Inflammatory macrophage treated with lipopolysaccharide for 1 hour (primary cell): ENCODE data around the gene UBE2S.
A peak's percentile ranks its signal among the peaks of the same experiment; 100 is the strongest.
"Not testable (repeated sequence)": the region's sequence is repeated elsewhere in the genome, so short reads cannot be mapped to it uniquely, and the experiment has no call there.

Source experiments
- DNase-seq, 2 donors: peaks; one replicate each; pipeline ENCODE4 v3.0.0-alpha.2; 2020 to 2022

UBE2S gene

GRCh38 chr19:55407550-55407799 is at the start of gene UBE2S:
Gene UBE2S, minus strand, starts transcription at chr19:55407788. Its CDS starts 199 bp downstream, at chr19:55407589.
- DNase-seq: not testable (repeated sequence)

- no peak for DNase-seq
Measured at GRCh38 chr19:55456347-55456746, 48.8 kb upstream of the UBE2S start.

GRCh38 chr19:55455576-55456235 is 48.1 kb upstream of the UBE2S start:
- DNase-seq: no peak

DNA sequence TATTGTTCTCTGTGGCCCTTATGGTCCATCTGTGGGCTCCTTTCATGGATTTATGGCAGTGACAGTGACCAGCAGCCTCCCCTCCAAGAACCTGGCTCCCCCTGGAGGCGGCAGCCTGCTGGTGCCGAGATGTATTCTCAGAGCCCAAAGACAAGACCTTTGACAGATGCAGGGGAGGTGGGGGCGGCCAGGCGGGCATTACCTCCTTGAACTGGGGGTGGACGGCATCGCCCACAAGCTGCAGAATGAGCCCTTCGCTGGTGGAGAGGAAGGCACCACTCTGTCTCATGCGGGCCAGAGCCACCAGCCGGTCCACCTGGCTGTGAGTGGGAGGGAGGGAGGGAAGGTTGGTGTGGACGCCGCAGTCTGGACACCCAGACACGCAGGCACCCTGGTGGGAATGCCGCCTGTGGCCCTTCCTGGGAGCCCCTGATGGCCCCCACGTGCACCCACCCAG is 47.2 kb upstream of the UBE2S start:
- DNase-seq: peak in 1 of 2 donors; percentile 62

DNA sequence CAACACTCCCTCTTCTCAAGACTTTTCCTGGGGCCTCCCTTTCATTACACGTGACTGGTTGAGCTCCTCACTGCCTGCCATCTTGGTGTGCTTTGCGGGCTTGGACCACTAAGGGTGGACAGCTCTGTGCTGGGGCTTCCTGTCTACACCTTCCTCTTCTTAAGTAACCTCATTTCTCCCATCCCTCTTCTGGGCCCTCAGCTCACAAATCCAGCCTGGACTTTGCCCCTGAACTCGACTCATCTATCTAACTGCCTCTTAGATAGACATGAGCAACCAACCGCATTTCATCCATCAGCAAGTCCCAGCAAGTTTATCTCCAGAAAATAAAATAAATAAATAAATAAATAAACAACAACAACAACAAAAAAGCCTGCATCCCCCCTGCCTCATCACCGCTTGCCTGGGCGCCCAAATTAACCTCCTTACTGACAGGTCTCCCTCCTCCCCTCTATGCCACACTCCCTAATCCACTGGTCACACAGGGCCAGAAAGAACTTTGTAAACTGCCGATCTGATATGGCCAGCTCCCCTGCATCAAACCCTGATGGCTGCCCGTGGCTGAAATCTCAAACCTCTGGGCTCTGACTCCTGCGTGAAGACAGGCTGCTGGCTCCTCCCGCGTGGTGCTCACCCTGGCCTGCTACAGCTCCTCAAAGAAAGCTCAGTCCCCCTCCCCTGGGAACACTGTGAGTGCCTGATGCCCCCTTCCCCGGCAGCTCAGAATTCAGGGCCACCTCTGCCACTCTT is 46.1 kb upstream of the UBE2S start:
- no peak for DNase-seq

GRCh38 chr19:55452749-55453346 is 45.3 kb upstream of the UBE2S start:
- DNase-seq: peak; percentile 35 to 50

DNA sequence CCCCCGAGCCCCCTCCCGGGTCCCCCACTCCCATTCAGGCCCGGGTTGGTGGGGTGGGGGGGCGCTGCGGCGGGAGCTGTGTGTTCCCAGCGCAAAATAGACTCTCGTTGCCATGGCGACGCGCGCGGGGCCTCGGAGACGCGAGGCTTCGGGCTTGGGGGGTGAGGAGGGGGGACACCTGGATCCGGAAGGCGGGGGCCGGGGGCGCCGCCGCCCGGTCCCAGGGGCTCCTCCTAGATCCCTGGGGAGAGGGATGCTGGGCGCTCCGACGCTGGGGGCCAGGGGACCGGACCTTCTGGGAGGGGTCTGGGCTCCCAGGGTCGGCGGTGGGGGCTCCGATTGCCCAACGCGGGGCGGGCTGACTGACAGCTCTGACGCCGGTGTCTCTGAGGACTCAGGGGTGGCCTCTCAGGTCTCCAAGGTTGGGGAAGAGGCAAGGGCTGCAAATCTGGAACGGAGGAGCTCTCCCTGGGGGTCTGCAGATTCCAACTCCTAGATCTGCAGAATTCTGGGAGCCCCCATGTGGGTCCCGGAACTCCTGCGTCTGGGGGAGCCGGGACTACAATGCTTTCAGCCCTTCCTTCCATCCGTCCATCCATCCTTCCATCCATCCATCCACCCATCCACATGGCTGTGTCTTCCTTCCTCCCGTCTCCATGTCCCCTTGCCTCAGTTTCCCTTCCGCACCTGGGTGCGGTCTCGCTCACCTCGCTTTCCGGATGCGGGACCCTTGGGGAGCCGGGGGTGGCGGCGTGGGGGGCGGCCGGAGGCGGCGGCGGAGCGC is 44.6 kb upstream of the UBE2S start:
- no peak for DNase-seq

GRCh38 chr19:55451163-55451964 is 43.8 kb upstream of the UBE2S start:
- DNase-seq: no peak

- no peak for DNase-seq
Measured at GRCh38 chr19:55449469-55449868, 41.9 kb upstream of the UBE2S start.

DNA sequence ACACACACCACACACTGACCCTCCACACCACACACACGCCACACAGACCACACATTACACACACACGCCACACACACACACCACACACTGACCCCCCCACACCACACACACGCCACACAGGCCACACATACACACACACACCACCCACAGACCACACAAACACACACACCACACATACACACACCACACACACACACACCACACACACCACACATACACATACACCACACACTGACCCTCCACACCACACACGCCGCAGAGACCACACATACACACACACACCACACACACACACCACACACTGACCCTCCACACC is 40.5 kb upstream of the UBE2S start:
- DNase-seq: not testable (repeated sequence)

DNA sequence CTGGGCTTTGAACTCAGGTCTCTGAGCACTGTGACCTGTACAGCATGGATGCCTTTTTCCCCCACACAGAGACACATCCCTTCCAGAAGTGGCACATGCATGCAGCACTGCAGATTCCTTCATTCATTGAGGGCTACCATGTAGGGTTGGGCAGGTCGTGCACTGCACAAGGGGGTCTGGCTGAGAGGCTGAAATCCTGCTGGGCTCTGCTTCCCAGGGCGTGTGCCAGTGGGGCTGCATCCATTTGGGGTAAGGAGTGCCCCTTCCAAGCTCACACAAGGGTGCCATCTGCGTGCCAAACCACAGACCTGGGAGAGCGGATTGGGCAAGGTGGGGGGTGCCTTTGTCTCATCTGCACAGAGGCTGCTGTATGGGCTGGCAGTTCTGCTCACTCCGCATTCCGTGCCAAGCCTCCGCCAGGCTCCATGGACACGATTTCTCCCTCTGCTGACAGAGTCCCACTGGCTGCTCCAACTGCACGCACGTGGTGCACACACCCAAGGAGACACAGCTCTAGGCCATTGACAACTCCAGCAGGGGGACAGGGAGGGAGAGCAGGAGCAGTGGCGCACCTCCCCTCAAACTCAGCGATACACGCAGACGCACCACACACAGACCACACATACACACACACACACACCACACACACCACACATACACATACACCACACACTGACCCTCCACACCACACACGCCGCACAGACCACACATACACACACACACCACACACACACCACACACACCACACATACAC is 40.0 kb upstream of the UBE2S start:
- DNase-seq: no peak

DNA sequence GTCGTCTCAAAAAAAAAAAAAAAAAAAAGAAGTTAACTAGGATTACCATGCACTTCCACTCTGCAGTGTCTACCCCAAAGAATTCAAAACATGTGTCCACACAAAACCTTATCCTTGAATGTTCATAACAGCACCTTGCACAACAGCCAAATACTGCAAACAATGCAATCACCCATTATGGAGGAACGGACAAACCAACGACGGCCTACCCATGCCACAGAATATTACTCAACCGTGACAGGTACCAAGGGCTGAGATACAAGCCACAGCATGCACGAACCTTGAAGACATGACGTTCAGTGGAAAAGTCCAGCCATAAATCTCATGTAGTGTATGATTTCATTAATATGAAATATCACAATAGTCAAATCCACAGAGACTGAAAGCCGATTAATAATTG is 38.5 kb upstream of the UBE2S start:
- no peak for DNase-seq

DNA sequence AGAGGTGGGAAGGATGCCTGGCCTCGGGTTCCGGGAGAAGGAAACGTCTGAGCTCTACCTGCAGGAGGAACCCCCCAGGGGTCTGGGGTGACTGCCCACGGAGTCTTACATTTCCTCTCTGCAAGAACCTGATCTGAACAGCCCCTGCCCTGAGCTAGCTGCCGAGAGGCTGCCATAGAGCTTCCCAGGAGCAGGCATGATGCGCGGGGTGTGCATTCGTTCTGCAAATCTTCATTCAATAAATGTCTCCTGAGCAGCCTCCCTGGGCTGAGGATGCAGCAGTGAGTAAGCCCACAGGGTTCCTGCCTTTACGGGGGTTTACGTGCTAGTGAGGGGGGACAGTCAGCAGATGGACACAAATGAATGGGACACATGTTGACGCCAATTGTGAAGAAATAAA is 37.1 kb upstream of the UBE2S start:
- no peak for DNase-seq

GRCh38 chr19:55443824-55444480 is 36.4 kb upstream of the UBE2S start:
- no peak for DNase-seq

GRCh38 chr19:55443045-55443823 is 35.6 kb upstream of the UBE2S start, which contains the start of gene SHISA7:
Gene SHISA7, minus strand, starts transcription at chr19:55443300. Its CDS starts 437 bp downstream, at chr19:55442863.
- no peak for DNase-seq

DNA sequence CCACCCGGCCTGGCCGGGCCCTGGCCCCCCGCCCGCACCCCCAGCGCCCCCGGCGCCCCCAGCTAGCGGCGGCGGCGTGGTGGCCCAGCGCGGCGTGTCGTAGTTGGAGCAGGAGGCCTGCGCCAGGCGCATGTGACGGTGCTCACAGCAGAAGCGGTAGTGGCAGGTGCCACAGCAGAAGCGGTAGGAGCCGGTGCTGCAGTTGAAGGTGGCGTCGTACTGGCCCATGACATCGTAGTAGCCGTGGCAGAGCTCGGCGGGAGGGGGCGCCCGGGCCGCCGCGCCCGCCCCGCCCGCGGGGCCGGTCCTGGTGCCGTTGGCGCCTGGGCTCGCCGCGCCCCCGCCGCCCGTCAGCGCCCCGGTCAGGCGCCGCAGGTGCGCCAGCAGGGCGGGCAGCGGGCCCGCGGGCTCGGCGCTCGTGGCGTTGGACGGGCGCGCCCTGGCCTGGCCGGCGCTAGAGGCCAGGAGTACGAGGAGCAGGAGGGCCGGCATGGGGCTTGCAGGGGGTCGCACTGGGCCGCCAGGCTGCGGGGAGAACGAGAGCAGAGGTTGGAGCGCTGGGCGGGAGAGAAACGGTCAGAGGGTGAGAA is 34.9 kb upstream of the UBE2S start:
- no peak for DNase-seq

- no peak for DNase-seq
Measured at GRCh38 chr19:55441692-55442321, 34.2 kb upstream of the UBE2S start.

- peak; percentile 37 to 51 for DNase-seq
Measured at GRCh38 chr19:55441319-55441691, 33.7 kb upstream of the UBE2S start.

GRCh38 chr19:55440411-55441105 is 33.0 kb upstream of the UBE2S start:
- peak in 1 of 2 donors; percentile 40 for DNase-seq
